KOPT-K1 (cell line): ENCODE measurements around the gene RYR3.

Experiments used
- H3K27ac ChIP-seq: fragments of 200-600 bp; sonication (generic); 2 replicates; pipeline ENCODE4 v1.5.1; 2016; ENCODE audit warnings: antibody characterized with exemption, mild to moderate bottlenecking, low read depth, low read length; ENCODE audit not compliant: poor library complexity, severe bottlenecking
- H3K36me3 ChIP-seq: fragments of 200-600 bp; sonication (generic); 2 replicates; pipeline ENCODE4 v1.5.1; 2017; ENCODE audit warnings: antibody characterized with exemption, mild to moderate bottlenecking, low read length, moderate library complexity; ENCODE audit not compliant: insufficient read depth
- H3K9me3 ChIP-seq: fragments of 200-600 bp; sonication (generic); 2 replicates; pipeline ENCODE4 v1.5.1; 2017; ENCODE audit warnings: antibody characterized with exemption, low read length, mild to moderate bottlenecking; ENCODE audit not compliant: insufficient read depth, poor library complexity, severe bottlenecking

Gene RYR3

DNA sequence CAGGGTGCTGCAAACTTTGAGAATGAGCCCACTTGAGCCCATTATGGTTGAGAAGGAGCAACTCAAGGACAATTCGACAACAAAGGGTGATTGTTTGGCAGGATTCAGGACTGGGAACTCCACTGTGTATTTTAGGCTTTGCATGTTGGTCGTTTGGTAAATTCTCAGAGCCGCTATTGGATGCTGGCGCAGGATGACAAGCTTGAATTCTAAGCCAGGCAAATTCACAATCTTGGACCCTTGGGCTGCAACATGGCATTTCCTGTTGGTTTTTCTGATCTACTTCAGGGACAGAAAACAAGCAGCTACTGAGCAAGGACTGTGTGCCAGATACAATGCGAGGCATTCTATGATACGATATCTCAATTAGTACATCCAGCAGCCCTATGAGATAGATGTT, 82.8 kb downstream of the RYR3 start:
- Histone ChIP-seq H3K27ac (no peak overlapping the region), H3K36me3 (no peaks in the 10 kb centered on the region), H3K9me3 (no peaks in the 10 kb centered on the region)

DNA sequence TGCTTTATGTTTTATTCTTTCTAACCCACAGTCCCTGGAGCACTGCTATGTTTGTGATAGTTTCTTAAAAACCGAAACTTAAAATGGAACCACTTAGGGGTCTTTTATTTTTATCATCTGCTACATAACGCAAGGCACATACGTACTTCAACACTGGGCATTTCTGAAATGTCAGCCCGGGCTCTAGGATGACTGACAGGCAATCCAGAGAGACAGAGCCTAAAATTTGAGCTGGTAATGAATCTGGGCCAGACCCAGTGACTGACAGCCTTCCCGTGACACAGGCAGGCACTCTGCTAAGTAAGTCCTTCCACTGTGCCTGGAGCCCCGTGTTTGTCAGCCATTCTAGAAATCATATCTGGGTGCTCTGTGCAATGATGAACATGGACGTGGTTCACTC, 84.6 kb downstream of the RYR3 start:
- no peaks in the 10 kb centered on the region for H3K36me3 ChIP-seq
- H3K9me3 ChIP-seq = no peaks in the 10 kb centered on the region
- H3K27ac ChIP-seq = no peak overlapping the region

DNA sequence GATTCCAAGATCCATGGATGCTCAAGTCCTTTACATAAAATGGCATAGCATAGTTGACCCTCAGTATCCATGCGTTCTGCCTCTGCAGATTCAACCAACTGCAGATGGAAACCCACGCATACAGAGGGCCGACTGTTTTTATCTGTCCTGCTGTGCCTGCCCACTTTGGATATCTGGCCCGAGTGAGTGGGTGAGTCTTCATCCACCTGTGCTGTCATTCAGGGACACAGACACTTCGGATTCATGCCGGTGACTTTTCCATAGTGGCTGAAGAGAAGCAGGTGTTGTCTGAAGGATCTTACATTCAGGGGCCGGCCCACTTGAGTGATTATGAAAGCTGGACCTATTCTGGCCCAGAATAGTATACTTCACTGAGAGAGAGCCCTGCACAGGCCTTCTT, 85.1 kb downstream of the RYR3 start:
- H3K9me3 ChIP-seq = no peaks in the 10 kb centered on the region
- H3K27ac ChIP-seq = no peak overlapping the region
- H3K36me3 ChIP-seq = no peaks in the 10 kb centered on the region

DNA sequence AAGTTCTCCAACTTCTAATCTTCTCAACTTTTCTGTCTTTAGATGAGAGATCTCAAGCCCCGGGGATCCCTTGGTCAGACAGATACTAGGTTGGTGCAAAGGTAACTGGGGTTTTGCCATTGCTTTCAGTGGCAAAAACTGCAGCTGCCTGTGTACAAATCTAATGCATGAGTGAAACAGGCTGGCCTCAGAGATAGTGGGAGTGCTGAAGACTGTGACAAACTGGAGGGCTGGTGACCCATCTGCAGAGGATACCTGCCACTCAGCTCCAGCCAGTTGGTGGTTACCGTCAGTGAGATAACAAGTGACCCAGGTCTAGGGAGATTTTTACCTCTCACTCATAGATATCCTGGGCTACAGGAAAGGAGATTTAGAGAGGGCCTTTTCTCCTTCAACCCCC, 85.7 kb downstream of the RYR3 start:
- no peaks in the 10 kb centered on the region for H3K36me3 ChIP-seq
- H3K9me3 ChIP-seq = no peaks in the 10 kb centered on the region
- no peak overlapping the region for H3K27ac ChIP-seq

DNA sequence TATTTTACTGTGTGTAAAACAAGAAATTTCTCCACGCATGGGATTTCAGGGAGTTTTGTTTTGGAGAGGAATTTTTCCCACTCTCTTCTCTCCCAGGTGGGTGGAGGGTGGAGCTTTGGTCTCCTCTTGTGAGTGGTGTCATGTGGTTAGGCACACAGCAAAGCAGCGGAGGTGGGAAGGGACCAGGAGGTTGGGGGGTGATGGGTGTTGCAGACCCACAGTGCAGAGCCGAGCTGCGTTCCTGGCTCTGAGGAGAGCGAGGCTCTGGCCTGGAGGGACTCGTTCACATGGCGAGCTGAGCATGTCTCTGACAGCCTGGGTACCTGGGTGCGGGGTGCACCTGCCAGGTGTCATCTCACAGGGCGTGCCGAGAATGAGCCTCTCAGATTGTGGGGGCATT, 87.8 kb downstream of the RYR3 start:
- Histone ChIP-seq H3K36me3 (no peaks in the 10 kb centered on the region), H3K9me3 (no peaks in the 10 kb centered on the region), H3K27ac (no peak overlapping the region)

DNA sequence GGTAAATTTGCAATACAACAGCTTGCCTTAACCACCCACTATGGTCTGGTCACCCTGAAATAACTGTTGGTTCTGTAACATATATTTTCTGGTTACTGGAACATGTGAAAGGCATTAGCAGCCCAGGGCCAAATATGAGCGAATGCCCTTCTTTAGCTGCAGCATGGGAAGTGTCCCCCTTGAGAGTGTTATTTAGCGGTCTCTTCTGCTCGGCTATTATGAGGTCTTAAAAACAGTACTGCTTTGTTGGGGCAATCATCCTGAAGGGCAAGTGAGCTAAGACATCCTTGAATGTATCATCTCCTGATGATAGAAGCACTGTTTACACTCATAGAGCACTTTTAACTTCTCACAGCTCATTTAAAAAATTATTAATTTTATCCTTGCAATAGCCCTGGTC, 90.2 kb downstream of the RYR3 start:
- no peaks in the 10 kb centered on the region for H3K36me3 ChIP-seq
- H3K27ac ChIP-seq = no peak overlapping the region
- H3K9me3 ChIP-seq = no peaks in the 10 kb centered on the region

DNA sequence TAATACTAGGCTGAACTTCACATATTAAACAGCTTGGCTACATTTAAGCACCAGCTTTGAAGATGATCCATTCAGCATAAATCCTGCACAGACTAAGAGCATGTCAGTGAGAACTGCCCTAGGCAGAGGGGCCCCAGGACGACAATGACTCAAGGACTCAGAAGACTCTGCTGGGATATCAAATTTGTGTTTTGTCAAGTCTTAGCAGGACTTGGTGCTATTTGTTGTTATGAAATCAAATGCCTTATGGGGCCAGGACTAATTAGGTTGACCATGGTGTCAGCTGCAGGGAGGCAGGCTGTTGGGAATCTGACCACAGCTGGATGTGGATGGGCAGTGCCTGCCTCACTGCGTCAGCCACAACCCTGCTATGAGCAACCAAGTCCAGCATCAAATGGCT, 91.8 kb downstream of the RYR3 start:
- H3K9me3 ChIP-seq = no peaks in the 10 kb centered on the region
- no peaks in the 10 kb centered on the region for H3K36me3 ChIP-seq
- no peak overlapping the region for H3K27ac ChIP-seq

DNA sequence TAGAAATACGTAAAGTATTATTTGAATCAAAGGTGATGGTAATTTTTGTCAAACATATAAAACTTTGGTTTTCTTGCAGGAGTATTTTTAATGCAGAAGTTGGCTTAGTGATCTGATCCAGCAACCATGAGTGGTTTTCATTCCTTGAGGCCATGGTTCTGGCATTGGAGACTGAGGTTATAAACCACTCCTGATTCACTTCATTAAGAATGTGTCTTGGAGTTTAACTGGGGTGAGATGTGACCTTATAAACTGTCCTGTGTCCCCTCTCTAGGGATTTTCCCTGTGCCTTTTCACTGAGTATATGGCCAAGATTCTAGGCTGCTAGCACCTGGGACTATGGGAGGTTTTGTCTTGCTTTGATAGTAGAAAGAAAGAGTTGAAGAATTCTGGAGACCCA, 94.3 kb downstream of the RYR3 start:
- H3K9me3 ChIP-seq = no peaks in the 10 kb centered on the region
- no peaks in the 10 kb centered on the region for H3K36me3 ChIP-seq
- H3K27ac ChIP-seq = no peak overlapping the region

DNA sequence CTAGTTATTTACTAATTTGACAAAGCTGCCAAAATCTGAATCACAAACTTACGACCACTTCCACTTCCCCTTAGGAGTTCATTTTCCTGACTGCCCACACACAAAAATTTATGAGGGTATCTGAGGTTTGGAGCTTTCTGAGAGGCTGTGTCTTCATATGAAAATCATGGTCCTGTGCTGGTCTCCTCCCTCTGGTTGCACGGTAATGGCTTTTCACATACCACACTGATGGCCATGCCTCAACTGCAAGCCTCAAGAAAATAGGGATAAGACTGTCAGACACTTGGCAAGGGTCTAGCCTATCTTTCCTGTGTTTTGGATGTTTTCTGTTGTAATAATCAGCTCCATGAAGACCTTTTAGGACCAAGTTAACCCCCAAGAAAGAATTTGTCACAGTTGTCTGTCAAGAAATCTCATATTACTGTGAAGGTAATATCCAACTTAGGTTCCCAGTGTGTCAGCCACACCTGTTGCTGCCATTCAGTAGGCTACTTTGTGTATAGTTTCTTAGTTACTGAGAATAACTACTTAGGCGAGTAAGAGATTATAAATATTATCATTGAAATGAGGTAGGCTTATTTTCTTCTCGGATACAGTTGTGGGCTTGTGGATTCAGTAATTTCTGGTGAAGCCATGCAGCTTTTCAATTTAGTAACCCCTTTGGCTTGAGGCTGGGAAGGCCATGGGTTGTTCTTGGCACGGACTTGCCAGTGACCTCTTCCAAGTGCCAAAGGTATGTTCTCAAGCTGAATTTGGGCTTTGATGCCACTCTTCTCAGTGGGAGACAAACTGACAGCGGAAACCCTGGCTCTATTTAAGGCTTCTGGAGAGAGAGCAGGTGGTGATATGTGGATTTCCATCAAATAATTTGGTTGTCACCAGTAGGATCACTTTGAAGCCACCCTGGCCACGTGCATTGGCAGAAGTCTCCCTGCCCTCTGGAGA, 101.1 kb downstream of the RYR3 start:
- H3K27ac ChIP-seq = no peak overlapping the region

DNA sequence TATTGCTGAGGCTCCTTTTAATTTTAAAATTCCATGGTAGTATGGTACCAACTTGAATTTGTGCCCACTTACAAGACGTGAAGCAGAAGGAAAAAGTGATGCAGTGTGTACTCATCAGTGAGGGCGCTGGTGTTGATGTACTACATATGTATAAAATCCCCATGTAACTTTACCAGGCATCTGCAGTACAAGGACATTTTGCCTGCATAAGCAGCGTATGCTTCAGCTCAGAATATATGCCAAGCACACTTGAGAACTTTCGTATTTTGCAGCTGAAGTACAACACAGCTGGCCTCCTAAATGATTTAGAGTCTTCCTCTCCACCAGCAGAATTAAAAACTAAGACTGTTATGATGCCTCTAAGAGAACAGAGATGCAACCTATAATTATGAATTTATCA, 108.9 kb downstream of the RYR3 start:
- Histone ChIP-seq H3K36me3 (no peaks in the 10 kb centered on the region), H3K27ac (no peak overlapping the region), H3K9me3 (no peaks in the 10 kb centered on the region)

More for the DNA sequence above, 101.1 kb downstream of the RYR3 start:
- Histone ChIP-seq H3K36me3 (no peaks in the 10 kb centered on the region), H3K9me3 (no peaks in the 10 kb centered on the region)

DNA sequence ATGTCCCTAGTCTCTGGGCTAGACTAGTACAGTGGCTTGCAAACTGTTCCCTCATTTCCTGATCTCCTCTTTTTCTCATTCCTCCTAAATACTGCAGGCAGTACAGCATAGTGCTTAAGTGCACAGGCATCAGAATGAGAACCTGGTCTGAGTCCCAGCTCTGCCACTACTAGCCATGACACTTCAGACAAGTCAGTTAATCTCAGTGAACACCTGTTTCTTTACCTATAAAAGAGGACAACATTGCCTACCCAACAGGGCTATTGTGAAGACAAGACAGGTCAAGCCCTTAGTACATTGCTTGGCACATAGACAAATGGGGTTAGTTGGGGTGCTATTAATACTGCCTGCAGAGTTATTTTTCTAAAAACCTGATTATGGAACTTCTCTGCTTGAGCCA, 113.3 kb downstream of the RYR3 start:
- Histone ChIP-seq H3K36me3 (no peaks in the 10 kb centered on the region), H3K9me3 (no peaks in the 10 kb centered on the region), H3K27ac (no peak overlapping the region)

DNA sequence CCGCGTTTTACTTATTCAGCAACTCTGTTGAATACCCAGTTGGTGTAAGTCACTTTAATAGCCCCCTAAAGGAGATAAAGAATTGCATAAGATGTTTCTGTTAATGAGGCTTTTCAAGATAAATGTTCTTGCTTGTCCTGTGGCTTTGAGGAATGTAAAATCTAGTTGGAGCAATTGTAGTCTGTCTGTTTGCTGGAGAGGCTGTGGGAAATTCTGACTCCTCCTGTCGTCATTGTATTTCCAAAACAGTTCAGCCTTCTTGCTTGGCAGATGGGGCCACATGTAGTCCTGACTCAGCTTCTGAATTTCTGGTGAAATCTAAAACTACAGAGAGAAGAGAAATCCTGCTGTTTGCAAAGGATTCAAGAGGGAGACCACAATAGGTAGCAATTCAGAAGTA, 114.4 kb downstream of the RYR3 start:
- no peaks in the 10 kb centered on the region for H3K9me3 ChIP-seq
- no peak overlapping the region for H3K27ac ChIP-seq
- no peaks in the 10 kb centered on the region for H3K36me3 ChIP-seq

DNA sequence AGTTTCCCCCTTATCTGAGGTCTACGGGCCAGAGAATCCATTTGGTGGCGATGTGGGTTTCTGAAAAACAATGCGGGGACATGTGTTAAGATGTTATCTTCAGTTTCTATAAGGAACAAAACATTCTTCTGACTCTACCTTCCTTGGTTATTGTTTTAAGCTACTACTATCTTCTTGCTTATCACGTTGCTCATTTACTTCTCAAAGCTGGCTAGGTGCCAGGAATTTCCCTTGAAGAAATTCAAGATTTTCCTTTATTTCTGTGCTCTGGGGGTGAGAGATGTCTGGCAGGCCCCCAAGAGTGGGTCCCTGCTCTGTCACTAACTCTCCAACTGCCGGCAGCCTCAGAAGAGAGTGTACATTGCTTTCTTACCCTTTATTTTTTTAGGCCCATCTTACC, 119.8 kb downstream of the RYR3 start:
- Histone ChIP-seq H3K27ac (no peak overlapping the region), H3K36me3 (no peaks in the 10 kb centered on the region), H3K9me3 (no peaks in the 10 kb centered on the region)

DNA sequence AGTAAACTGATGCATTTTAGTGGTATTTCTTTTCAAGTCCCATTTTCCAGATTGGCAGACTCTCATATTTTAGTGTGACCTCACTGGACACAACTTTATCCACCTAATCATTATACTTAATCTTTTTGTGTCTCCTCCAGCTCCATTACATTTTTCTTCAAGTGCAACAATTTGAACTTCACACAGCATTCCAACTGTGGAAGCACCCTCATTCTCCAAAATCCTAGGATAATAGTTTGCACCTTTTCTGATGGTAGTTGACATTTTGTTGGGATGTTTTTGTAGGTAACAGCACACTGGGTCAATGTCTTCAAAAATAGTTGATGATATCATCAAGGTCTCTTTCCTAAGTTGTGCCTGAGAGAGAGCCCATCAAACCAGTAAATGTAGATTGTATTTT, 123.1 kb downstream of the RYR3 start:
- Histone ChIP-seq H3K9me3 (no peaks in the 10 kb centered on the region), H3K27ac (no peak overlapping the region), H3K36me3 (no peaks in the 10 kb centered on the region)

DNA sequence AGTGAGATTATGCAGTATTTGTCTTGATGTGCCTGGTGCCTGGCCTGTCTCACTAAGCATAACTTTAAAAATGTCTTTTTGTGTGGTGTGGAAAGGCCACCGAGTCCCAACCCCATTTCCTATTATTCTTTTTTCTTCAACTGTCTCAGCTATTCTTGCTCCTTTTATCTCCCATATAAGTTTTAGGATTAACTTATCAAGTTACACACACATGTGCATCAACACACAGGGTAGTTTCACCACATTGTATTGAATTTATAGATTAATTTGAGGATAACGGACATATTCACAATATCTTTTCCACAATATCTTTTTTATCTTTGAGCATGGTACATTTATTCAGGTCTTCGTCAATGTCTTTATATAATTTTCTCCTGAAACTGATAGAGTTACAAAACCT, 127.6 kb downstream of the RYR3 start:
- Histone ChIP-seq H3K9me3 (no peaks in the 10 kb centered on the region), H3K27ac (no peak overlapping the region), H3K36me3 (no peaks in the 10 kb centered on the region)

DNA sequence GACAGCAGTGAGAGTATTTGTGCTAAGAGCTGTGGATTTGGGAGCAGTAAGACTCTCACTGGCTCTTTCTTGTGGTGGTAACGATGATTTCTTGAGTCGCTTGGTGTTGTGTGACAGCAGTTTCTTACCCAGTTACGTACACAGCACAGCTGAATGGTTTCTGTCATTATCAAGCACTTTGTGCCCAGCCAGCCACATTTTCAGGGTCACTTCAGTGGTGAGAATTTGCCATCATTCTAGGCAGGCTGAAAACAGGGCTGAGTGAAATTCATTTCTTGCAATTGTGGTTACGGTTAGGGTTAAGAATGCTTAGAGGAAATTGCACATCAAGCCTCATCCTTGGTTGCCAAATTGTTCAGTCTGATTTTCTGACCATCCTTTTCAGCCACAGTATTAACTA, 130.1 kb downstream of the RYR3 start:
- H3K36me3 ChIP-seq = no peaks in the 10 kb centered on the region

More for the DNA sequence above, 130.1 kb downstream of the RYR3 start:
- no peak overlapping the region for H3K27ac ChIP-seq
- no peaks in the 10 kb centered on the region for H3K9me3 ChIP-seq
